Mesendoderm (in vitro differentiated cells): ENCODE measurements around the gene LAMA4.

Experiments
- DNase-seq: peaks from one replicate; pipeline ENCODE4 v3.0.0; 2013
- H2AK5ac ChIP-seq: 2 replicates; pipeline ENCODE4 v1.6.1; 2013; ENCODE audit warnings: low read length, inconsistent platforms
- H2BK120ac ChIP-seq: 2 replicates; pipeline ENCODE4 v1.6.1; 2013; ENCODE audit warnings: low read depth, mild to moderate bottlenecking, low read length, moderate library complexity, mixed read lengths
- H2BK15ac ChIP-seq: replicated peaks from 2 replicates; pipeline ENCODE4 v1.6.1; 2013; ENCODE audit warnings: low read depth, mild to moderate bottlenecking, moderate library complexity
- H2BK5ac ChIP-seq: 2 replicates; pipeline ENCODE4 v1.6.1; 2013; ENCODE audit warnings: low read length, inconsistent platforms
- H3K18ac ChIP-seq: 2 replicates; pipeline ENCODE4 v1.6.1; 2013; ENCODE audit warnings: mild to moderate bottlenecking, low read length, mixed read lengths
- H3K23ac ChIP-seq: one replicate; pipeline ENCODE4 v1.6.1; 2013; ENCODE audit warnings: low read length
- H3K27ac ChIP-seq: 2 replicates; pipeline ENCODE4 v1.5.1; 2013; ENCODE audit warnings: low read depth, mild to moderate bottlenecking, inconsistent platforms, low read length, moderate library complexity
- H3K27me3 ChIP-seq: 2 replicates; pipeline ENCODE4 v1.6.1; 2013; ENCODE audit warnings: low read length, control low read depth, mild to moderate bottlenecking, inconsistent platforms; ENCODE audit not compliant: insufficient read depth, poor library complexity
- H3K36me3 ChIP-seq: 2 replicates; pipeline ENCODE4 v1.6.1; 2013; ENCODE audit warnings: low read length, inconsistent platforms; ENCODE audit not compliant: control insufficient read depth, insufficient read depth
- H3K4ac ChIP-seq: one replicate; pipeline ENCODE4 v1.6.1; 2013; ENCODE audit warnings: low read depth, mild to moderate bottlenecking, low read length, moderate library complexity
- H3K4me1 ChIP-seq: 2 replicates; pipeline ENCODE4 v1.6.1; 2013; ENCODE audit warnings: low read depth, low read length, inconsistent platforms; ENCODE audit not compliant: control insufficient read depth
- H3K4me2 ChIP-seq: 2 replicates; pipeline ENCODE4 v1.6.1; 2013; ENCODE audit warnings: low read length
- H3K4me3 ChIP-seq: 2 replicates; pipeline ENCODE4 v1.5.1; 2013; ENCODE audit warnings: mild to moderate bottlenecking, low read length
- H3K56ac ChIP-seq: one replicate; pipeline ENCODE4 v1.6.1; 2013; ENCODE audit warnings: low read length
- H3K79me1 ChIP-seq: 2 replicates; pipeline ENCODE4 v1.6.1; 2013; ENCODE audit warnings: low read length, inconsistent platforms
- H3K79me2 ChIP-seq: 2 replicates; pipeline ENCODE4 v1.6.1; 2013; ENCODE audit warnings: mild to moderate bottlenecking, low read length; ENCODE audit not compliant: control insufficient read depth, insufficient read depth
- H3K9ac ChIP-seq: 2 replicates; pipeline ENCODE4 v1.6.1; 2013; ENCODE audit warnings: low read length, inconsistent platforms
- H4K5ac ChIP-seq: one replicate; pipeline ENCODE4 v1.6.1; 2013; ENCODE audit warnings: low read length
- H4K8ac ChIP-seq: one replicate; pipeline ENCODE4 v1.6.1; 2013; ENCODE audit warnings: low read depth, mild to moderate bottlenecking, control low read depth, low read length, moderate library complexity
- WGBS: extraction: QIAGEN DNeasy Blood & Tissue Kit; methylation state at CpG from one replicate; pipeline ENCODE4 v1.1.7; 2013; ENCODE audit warnings: low lambda C conversion rate, missing lambda C conversion rate; ENCODE audit not compliant: insufficient coverage; ENCODE audit errors: extremely low coverage; 5-methylcytosine and 5-hydroxymethylcytosine counted together

LAMA4 gene

GRCh38 chr6:112193535-112194051 lies 60.8 kb downstream of the LAMA4 start:
- Histone ChIP-seq H3K56ac (no peak overlapping the region), H3K27ac (no peak overlapping the region), H2BK5ac (no peak overlapping the region), H3K4me1 (no peaks in the 10 kb centered on the region), H4K8ac (no peak overlapping the region), H4K5ac (no peak overlapping the region), H3K18ac (no peak overlapping the region), H3K79me1 (no peaks in the 10 kb centered on the region), H3K9ac (no peak overlapping the region), H3K36me3 (no peaks in the 10 kb centered on the region), H3K4ac (no peak overlapping the region), H2BK120ac (no peak overlapping the region), H2BK15ac (no peak overlapping the region), H2AK5ac (no peak overlapping the region), H3K23ac (no peak overlapping the region), H3K4me2 (no peak overlapping the region), H3K27me3 (no peaks in the 10 kb centered on the region), H3K79me2 (no peaks in the 10 kb centered on the region), H3K4me3 (no peak overlapping the region)
- no CpG with 5 or more reads among the region's 1 CpG for WGBS
- no peak for DNase-seq

- Histone ChIP-seq H2BK120ac (no peak overlapping the region), H3K79me1 (no peaks in the 10 kb centered on the region), H3K4me1 (no peaks in the 10 kb centered on the region), H2BK5ac (no peak overlapping the region), H4K8ac (no peak overlapping the region), H2BK15ac (no peak overlapping the region), H3K56ac (no peak overlapping the region), H3K36me3 (no peaks in the 10 kb centered on the region), H4K5ac (no peak overlapping the region), H2AK5ac (no peak overlapping the region), H3K79me2 (no peaks in the 10 kb centered on the region), H3K4me2 (no peak overlapping the region), H3K27me3 (no peaks in the 10 kb centered on the region), H3K4ac (no peak overlapping the region), H3K27ac (no peak overlapping the region), H3K23ac (no peak overlapping the region), H3K18ac (no peak overlapping the region), H3K9ac (no peak overlapping the region), H3K4me3 (no peak overlapping the region)
- no peak for DNase-seq
Measured at GRCh38 chr6:112193117-112193516, 61.2 kb downstream of the LAMA4 start.

- H3K4me1 ChIP-seq: no peaks in the 10 kb centered on the region
Measured at GRCh38 chr6:112191509-112192020, 62.8 kb downstream of the LAMA4 start.

GRCh38 chr6:112190164-112190563 lies 64.2 kb downstream of the LAMA4 start:
- Histone ChIP-seq H2BK15ac (no peak overlapping the region), H3K18ac (no peak overlapping the region), H3K23ac (no peak overlapping the region), H3K79me1 (no peaks in the 10 kb centered on the region), H3K27ac (no peak overlapping the region), H3K4me2 (no peak overlapping the region), H2BK120ac (no peak overlapping the region), H2BK5ac (no peak overlapping the region), H3K79me2 (no peaks in the 10 kb centered on the region), H2AK5ac (no peak overlapping the region), H3K4ac (no peak overlapping the region), H4K8ac (no peak overlapping the region), H4K5ac (no peak overlapping the region), H3K27me3 (no peaks in the 10 kb centered on the region), H3K36me3 (no peaks in the 10 kb centered on the region), H3K4me3 (no peak overlapping the region), H3K56ac (no peak overlapping the region), H3K9ac (no peak overlapping the region), H3K4me1 (no peaks in the 10 kb centered on the region)
- no peak for DNase-seq
- no CpG with 5 or more reads among the region's 1 CpG for WGBS

More at GRCh38 chr6:112191509-112192020, 62.8 kb downstream of the LAMA4 start:
- Histone ChIP-seq H2BK120ac (no peak overlapping the region), H3K18ac (no peak overlapping the region), H2BK15ac (no peak overlapping the region), H3K79me1 (no peaks in the 10 kb centered on the region), H3K79me2 (no peaks in the 10 kb centered on the region), H4K5ac (no peak overlapping the region), H3K56ac (no peak overlapping the region), H3K9ac (no peak overlapping the region), H2BK5ac (no peak overlapping the region), H4K8ac (no peak overlapping the region), H3K36me3 (no peaks in the 10 kb centered on the region), H3K27me3 (no peaks in the 10 kb centered on the region), H3K4me2 (no peak overlapping the region), H2AK5ac (no peak overlapping the region), H3K27ac (no peak overlapping the region), H3K4me3 (no peak overlapping the region), H3K4ac (no peak overlapping the region), H3K23ac (no peak overlapping the region)
- no peak for DNase-seq
- no CpG with 5 or more reads among the region's 7 CpGs for WGBS

DNA sequence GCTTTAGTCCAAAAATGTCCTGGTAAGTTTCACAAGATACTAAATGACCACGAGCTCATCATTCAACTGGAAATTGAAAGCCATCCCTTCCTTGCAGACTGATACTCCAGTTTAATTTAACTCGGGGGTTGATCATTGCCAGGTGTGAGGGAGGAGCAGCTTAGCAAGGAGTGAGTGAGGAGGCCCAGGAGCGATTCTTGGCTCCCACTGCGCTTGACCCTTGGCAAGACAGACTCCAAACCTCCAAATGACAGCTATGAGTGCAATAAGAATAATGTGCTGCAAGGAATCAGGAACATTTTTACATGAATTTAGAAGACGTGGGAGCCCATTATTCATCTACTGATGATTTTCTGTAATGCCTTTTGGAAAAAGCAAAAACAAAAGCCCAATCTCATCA lies 64.9 kb downstream of the LAMA4 start:
- Histone ChIP-seq H3K4me2 (no peak overlapping the region), H3K56ac (no peak overlapping the region), H3K4me3 (no peak overlapping the region), H2BK5ac (no peak overlapping the region), H3K27me3 (no peaks in the 10 kb centered on the region), H3K4ac (no peak overlapping the region), H3K9ac (no peak overlapping the region), H4K5ac (no peak overlapping the region), H3K36me3 (no peaks in the 10 kb centered on the region), H3K18ac (no peak overlapping the region), H3K23ac (no peak overlapping the region), H3K79me2 (no peaks in the 10 kb centered on the region), H3K4me1 (no peaks in the 10 kb centered on the region), H3K79me1 (no peaks in the 10 kb centered on the region), H2AK5ac (no peak overlapping the region), H2BK120ac (no peak overlapping the region), H4K8ac (no peak overlapping the region), H2BK15ac (no peak overlapping the region), H3K27ac (no peak overlapping the region)
- no CpG with 5 or more reads among the region's 5 CpGs for WGBS
- DNase-seq: no peak

DNA sequence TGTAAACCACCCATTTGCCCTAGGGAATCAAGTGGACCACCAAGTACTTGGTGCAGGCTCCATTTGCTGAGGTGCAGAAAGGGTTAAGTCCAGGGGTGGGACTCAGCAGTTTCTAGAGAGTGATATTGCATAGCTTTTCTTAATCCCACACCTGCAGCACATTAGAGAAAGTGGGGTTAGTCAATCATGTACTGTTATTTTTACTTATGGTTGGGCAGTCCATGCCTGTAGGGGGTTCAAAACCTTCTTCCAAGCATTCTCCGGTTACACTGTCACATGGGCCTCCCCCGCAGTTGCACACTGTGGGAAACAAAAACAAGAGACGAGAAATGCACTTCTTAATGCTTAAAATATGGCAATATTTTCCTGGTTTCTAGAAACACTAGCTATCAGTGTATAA lies 65.5 kb downstream of the LAMA4 start:
- Histone ChIP-seq H3K36me3 (no peaks in the 10 kb centered on the region), H4K8ac (no peak overlapping the region), H3K27me3 (no peaks in the 10 kb centered on the region), H3K27ac (no peak overlapping the region), H2BK5ac (no peak overlapping the region), H4K5ac (no peak overlapping the region), H2BK120ac (no peak overlapping the region), H3K18ac (no peak overlapping the region), H2BK15ac (no peak overlapping the region), H3K4me2 (no peak overlapping the region), H3K9ac (no peak overlapping the region), H3K79me1 (no peaks in the 10 kb centered on the region), H3K56ac (no peak overlapping the region), H2AK5ac (no peak overlapping the region), H3K23ac (no peak overlapping the region), H3K79me2 (no peaks in the 10 kb centered on the region), H3K4ac (no peak overlapping the region), H3K4me1 (no peaks in the 10 kb centered on the region), H3K4me3 (no peak overlapping the region)
- DNase-seq: no peak
- no CpG with 5 or more reads among the region's 3 CpGs for WGBS
